Right atrium auricular region (tissue), 2 donors: ENCODE data around the gene LEMD1. TPM values are rescaled to one million over a fixed set of nuclear protein-coding genes. Genes with fewer than 3 reads are reported as not detected.

Source experiments
- DNase-seq: peaks from one replicate; pipeline ENCODE4 v3.0.0-alpha.2; 2019; ENCODE audit warnings: low spot score
- H3K27ac ChIP-seq, 2 donors: fragments of 200-600 bp; sonication (generic); 1 replicate in 1 of 2; 2 replicates in 1 of 2; pipeline ENCODE4 v1.5.1; 2016 to 2019
- H3K27me3 ChIP-seq, 2 donors: fragments of 200-600 bp; sonication (generic); one replicate each; pipeline versions ENCODE4 v1.5.1 to v1.6.0; 2017 to 2019
- H3K36me3 ChIP-seq: fragments of 200-600 bp; sonication (generic); one replicate; pipeline ENCODE4 v1.5.1; 2016
- H3K4me1 ChIP-seq, 2 donors: fragments of 200-600 bp; sonication (generic); one replicate each; pipeline versions ENCODE4 v1.5.1 to v1.6.0; 2017 to 2019
- H3K4me3 ChIP-seq, 2 donors: fragments of 200-600 bp; sonication (generic); 1 replicate in 1 of 2; 2 replicates in 1 of 2; pipeline ENCODE4 v1.5.1; 2017 to 2019; ENCODE audit warnings: mild to moderate bottlenecking in 1 of 2, moderate library complexity in 1 of 2
- H3K9me3 ChIP-seq, 2 donors: fragments of 200-600 bp; sonication (generic); one replicate each; pipeline ENCODE4 v1.5.1; 2019
- total RNA-seq, 2 donors: library from RNA; depleted of rRNA; stranded (reverse); fragments of >200 nt; gene quantifications; one replicate each; pipeline ENCODE4 v1.1.0, GENCODE V29; 2016
- TF ChIP-seq, protein P1 (sequence below), 2 donors: fragments of 200-600 bp; sonication (generic); IDR thresholded peaks; one replicate each; pipeline ENCODE4 v1.5.1; 2019; ENCODE audit warnings: antibody characterized with exemption in 2 of 2

LEMD1 gene
- total RNA-seq, 2 donors from 2014 or later: not detected

DNA sequence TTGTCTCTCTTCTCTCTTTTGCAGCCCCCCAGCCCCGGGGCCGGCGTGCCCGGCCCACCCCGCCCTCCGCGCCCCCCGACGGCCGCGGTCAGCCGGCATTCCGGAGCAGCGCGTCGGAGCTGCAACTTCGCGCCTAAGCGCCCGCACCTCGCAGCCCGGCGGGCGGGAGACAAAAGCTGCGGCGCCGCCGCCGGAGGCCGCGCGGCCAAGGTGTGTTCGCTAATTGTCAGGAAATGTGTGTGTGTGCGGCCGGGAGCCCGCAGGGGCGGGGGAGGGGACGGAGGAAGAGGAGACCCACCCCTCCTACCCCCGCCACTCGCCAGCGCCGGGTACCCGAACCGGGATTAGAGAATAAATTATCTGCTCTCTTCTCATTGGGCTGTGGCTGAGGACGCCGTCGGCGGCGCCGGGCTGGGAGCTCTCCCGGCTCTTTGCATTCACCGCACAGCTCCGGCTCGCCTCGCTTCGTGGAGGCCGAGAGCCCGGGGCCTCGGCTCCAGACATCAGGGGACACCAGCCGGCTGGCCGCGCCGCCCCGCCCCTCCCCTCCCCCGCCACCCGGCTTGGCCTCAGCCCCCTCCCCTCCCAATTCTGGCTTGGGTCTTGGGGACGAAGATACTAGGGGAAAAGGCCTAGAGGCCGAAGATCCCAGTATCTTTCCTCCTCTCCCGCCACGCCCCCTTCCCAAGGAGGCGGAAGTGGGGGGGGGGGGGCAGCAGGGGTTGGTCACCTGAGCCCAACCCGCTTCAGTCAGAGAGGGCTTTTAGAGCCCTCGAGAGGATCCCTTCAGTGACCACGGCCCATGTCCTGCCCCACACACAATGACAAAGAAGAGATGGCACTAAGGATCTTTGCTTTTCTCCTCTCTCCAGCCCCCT lies 35.3 kb upstream of the LEMD1 start:
- H3K4me1 ChIP-seq: peaks cover 0 to 26% of the 10 kb centered on the region in 2 donors
- no peak for DNase-seq
- no peak overlapping the region for H3K27ac ChIP-seq
- H3K27me3 ChIP-seq: peaks cover 18 to 53% of the 10 kb centered on the region in 2 donors
- H3K36me3 ChIP-seq: no peaks in the 10 kb centered on the region
- H3K4me3 ChIP-seq: peak overlapping the region in 1 of 2 donors; percentile 31
- TF ChIP-seq, protein P1, sequence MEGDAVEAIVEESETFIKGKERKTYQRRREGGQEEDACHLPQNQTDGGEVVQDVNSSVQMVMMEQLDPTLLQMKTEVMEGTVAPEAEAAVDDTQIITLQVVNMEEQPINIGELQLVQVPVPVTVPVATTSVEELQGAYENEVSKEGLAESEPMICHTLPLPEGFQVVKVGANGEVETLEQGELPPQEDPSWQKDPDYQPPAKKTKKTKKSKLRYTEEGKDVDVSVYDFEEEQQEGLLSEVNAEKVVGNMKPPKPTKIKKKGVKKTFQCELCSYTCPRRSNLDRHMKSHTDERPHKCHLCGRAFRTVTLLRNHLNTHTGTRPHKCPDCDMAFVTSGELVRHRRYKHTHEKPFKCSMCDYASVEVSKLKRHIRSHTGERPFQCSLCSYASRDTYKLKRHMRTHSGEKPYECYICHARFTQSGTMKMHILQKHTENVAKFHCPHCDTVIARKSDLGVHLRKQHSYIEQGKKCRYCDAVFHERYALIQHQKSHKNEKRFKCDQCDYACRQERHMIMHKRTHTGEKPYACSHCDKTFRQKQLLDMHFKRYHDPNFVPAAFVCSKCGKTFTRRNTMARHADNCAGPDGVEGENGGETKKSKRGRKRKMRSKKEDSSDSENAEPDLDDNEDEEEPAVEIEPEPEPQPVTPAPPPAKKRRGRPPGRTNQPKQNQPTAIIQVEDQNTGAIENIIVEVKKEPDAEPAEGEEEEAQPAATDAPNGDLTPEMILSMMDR (IDR thresholded peaks at IDR 0.05): no peak
- H3K9me3 ChIP-seq: no peaks in the 10 kb centered on the region

DNA sequence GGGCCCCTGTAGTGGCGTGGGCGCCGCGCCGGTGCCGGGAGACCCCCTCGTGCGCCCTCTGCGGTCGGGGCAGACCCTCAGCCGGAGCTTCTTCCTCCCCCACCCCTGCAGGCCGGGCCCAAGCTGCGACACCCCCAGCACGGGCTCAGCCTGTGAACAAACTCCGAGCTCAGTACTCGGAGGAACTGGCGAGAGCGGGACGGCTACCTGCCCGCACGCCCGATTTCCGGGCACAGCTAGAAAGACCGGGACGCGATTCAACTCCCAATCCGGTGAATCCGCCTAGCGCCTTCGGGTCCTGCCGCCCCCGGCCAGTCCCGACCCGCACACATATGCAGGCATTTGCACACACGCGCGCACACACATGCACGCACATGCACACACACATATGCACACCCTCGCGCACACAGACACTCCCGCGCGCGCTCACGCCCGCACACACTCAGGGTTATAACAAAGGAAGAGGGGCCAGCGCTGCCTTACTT lies 34.6 kb upstream of the LEMD1 start:
- peaks cover 0 to 26% of the 10 kb centered on the region in 2 donors for H3K4me1 ChIP-seq
- H3K9me3 ChIP-seq: no peaks in the 10 kb centered on the region
- peaks cover 18 to 53% of the 10 kb centered on the region in 2 donors for H3K27me3 ChIP-seq
- H3K27ac ChIP-seq: no peak overlapping the region
- TF ChIP-seq, protein P1 (IDR thresholded peaks at IDR 0.05): no peak
- H3K4me3 ChIP-seq: peak overlapping the region in 1 of 2 donors; percentile 31
- H3K36me3 ChIP-seq: no peaks in the 10 kb centered on the region
- DNase-seq: no peak

DNA sequence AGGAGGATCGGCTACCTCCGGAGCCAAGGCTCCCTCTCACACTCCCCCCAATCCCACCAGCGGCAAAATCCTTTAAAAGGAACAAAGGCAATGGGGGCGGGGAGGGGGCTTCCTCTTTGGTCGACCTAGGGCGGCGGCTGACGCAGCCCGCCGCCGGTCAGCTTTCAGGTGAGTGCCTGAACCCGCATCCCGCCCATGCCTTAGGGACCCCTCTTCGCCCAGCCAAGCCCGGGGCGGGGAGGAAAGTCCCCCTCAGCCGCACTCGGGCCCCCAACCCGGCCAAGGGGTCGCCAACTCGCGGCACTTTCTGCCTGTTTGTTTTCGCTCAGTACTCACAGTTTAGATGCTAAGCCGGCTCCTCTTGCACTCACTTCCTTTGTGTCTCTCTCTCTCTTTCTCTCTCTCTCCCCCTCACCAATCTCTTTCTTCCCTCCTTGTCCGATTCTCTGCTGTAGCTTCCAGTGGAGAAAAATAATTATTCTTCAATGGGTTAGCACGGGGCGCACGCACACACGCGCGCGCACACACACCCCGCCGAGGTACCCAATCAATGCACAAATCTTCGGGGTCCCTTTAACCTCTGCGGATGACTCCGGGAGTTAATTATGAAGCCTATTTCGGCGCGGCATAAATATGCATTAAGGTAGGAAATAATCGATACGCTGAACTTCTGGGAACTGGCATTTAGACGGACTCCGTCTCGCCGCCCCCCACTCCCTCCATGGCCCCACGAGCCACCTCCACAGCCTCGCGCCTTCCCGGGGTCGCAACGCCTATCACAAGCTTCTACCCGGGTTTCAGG lies 33.9 kb upstream of the LEMD1 start, which contains the start of gene BLACAT1:
BLACAT1 (minus strand) TSS at position 465 of the 802 bp plus-strand sequence.
- peak within 1 kb of the TSS in 1 of 2 donors; percentile 31 for H3K4me3 ChIP-seq

DNA sequence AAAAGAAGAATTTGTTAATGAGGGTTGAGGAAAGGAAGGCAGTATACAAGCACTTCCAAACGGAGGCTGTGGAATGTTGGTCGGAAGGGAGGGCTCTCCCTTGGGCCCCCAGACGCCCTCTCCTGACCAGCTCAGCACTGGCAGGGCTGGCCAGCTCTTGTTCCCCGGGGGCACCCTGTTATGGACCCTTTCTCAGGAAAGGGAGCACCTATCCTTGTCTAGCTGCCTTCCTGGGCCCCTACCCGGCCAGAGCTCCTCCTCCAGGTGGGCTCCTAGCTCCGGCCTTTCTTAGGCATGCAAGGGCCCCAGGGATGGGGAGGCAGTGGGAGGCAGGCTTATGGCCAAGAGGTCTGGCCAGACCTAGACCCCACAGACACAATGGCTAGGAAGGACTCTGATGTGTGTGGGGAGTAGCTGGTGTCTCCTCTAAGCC lies 33.1 kb upstream of the LEMD1 start:
- Histone ChIP-seq H3K4me1 (peaks cover 0 to 31% of the 10 kb centered on the region in 2 donors), H3K27ac (no peak overlapping the region), H3K27me3 (peaks cover 18 to 53% of the 10 kb centered on the region in 2 donors), H3K4me3 (no peak overlapping the region), H3K9me3 (no peaks in the 10 kb centered on the region), H3K36me3 (no peaks in the 10 kb centered on the region)
- TF ChIP-seq, protein P1 (IDR thresholded peaks at IDR 0.05): no peak
- DNase-seq: no peak

More for the DNA sequence above, 33.9 kb upstream of the LEMD1 start, which contains the start of gene BLACAT1:
- Histone ChIP-seq H3K36me3 (no peaks in the 10 kb centered on the region), H3K27me3 (peaks cover 18 to 53% of the 10 kb centered on the region in 2 donors), H3K9me3 (no peaks in the 10 kb centered on the region), H3K27ac (no peak within 1 kb of the TSS), H3K4me1 (peaks cover 0 to 26% of the 10 kb centered on the region in 2 donors)
- no peak for DNase-seq
- TF ChIP-seq, protein P1 (IDR thresholded peaks at IDR 0.05): no peak

DNA sequence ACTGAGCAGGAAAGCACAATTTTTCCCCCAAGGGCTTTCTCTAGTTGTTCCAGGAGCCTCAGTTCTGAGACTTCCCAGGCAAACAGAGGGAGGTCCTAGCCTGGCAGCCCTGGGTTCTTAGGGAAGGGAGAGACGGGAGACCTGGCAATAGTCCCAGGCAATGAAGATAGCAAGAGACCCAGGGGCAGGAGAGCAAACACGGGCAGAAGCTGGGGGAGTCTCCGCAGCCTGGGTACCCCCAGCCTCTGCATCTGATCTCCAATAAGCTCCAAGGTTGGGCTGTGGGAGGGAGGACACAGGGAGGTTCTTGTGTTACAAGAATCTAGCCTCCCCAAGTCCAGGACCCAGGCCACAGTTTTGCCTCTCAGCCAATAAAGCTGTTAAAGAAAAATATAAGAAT lies 31.6 kb upstream of the LEMD1 start:
- TF ChIP-seq, protein P1 (IDR thresholded peaks at IDR 0.05): no peak
- H3K27ac ChIP-seq: no peak overlapping the region
- no peaks in the 10 kb centered on the region for H3K36me3 ChIP-seq
- H3K27me3 ChIP-seq: peaks cover 18 to 53% of the 10 kb centered on the region in 2 donors
- H3K9me3 ChIP-seq: no peaks in the 10 kb centered on the region
- H3K4me3 ChIP-seq: no peak overlapping the region
- no peak for DNase-seq
- H3K4me1 ChIP-seq: peaks cover 0 to 35% of the 10 kb centered on the region in 2 donors
